Uterus (tissue), 4 donors: ENCODE measurements around the gene GNAS-AS1. TPM values are rescaled to one million over a fixed set of nuclear protein-coding genes. Genes with fewer than 3 reads are reported as not detected.

Source experiments
- DNase-seq, 2 donors: peaks; one replicate each; pipeline ENCODE4 v3.0.0-alpha.2; 2019 to 2020
- H3K27ac ChIP-seq, 2 donors: fragments of 200-600 bp; sonication (generic); 1 replicate in 1 of 2; 2 replicates in 1 of 2; pipeline ENCODE4 v1.5.1; 2016 to 2018
- H3K27me3 ChIP-seq, 2 donors: fragments of 200-600 bp; sonication (generic); one replicate each; pipeline ENCODE4 v1.5.1; 2018 to 2019; ENCODE audit warnings: control low read depth in 1 of 2
- H3K36me3 ChIP-seq, 2 donors: fragments of 200-600 bp; sonication (generic); one replicate each; pipeline ENCODE4 v1.5.1; 2019; ENCODE audit warnings: control low read depth in 1 of 2
- H3K4me1 ChIP-seq, 2 donors: fragments of 200-600 bp; sonication (generic); one replicate each; pipeline ENCODE4 v1.5.1; 2018 to 2019; ENCODE audit warnings: control low read depth in 1 of 2
- H3K4me3 ChIP-seq, 2 donors: fragments of 200-600 bp; sonication (generic); 1 replicate in 1 of 2; 2 replicates in 1 of 2; pipeline ENCODE4 v1.5.1; 2018 to 2019; ENCODE audit warnings: mild to moderate bottlenecking in 1 of 2
- H3K9me3 ChIP-seq, 2 donors: fragments of 200-600 bp; sonication (generic); one replicate each; pipeline ENCODE4 v1.5.1; 2019; ENCODE audit warnings: control low read depth in 1 of 2
- POLR2A ChIP-seq, 2 donors: fragments of 450-650 bp; IDR thresholded peaks; one replicate each; pipeline ENCODE4 v1.6.1; 2016; ENCODE audit warnings: antibody characterized with exemption in 2 of 2, mild to moderate bottlenecking in 1 of 2, moderate library complexity in 1 of 2
- intact Hi-C: fragments of 100-400 bp; cut with DNase I; formaldehyde crosslinking; loops from one replicate; pipeline ENCODE4 v1.15.1; 2023; ENCODE audit warnings: low total_unique reads
- total RNA-seq, 4 donors: library from RNA; depleted of rRNA in 3 of 4; stranded (reverse); fragments of >200 nt in 3 of 4; gene quantifications; one replicate each; pipeline versions ENCODE4 v1.1.0 to v1.2.4, GENCODE V29; 2014 to 2023
- TF ChIP-seq, protein P1 (sequence below), 4 experiments: fragments of 200-600 bp in 2 of 4; fragments of 450-650 bp in 2 of 4; sonication (generic) in 2 of 4; IDR thresholded peaks; one replicate each; pipeline ENCODE4 v1.5.1; 2016 to 2019; ENCODE audit warnings: antibody characterized with exemption in 4 of 4, mild to moderate bottlenecking in 2 of 4, moderate library complexity in 1 of 4
- donor health status: DM: yes; HTN: yes; CAD: no.

GNAS-AS1 gene
- total RNA-seq, 4 donors from 2014 or later = 0.77 to 3.4 (median 1.2) TPM; not detected in 1

DNA sequence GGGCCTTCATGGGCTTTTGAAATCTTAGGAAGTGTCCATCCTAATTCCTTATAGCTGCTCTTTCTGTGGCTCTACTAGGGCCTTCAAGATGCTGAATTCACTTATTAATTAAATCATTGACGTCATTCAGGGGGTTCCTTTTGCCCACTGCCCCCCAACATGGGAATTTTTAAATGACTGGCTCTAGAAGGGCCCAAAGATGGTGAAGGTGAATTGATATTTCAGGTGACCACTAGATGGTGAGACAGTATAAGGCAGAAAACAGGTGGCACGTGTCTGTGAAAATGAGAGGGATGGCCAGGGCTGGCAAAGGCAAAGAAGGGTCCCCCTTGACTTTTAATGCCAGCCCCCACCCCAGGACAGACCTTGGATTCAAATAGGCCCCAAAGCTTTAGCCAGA, 13.6 kb upstream of the GNAS-AS1 start:
- H3K27ac ChIP-seq = no peak overlapping the region
- H3K27me3 ChIP-seq = no peaks in the 10 kb centered on the region
- H3K36me3 ChIP-seq = no peaks in the 10 kb centered on the region
- H3K4me1 ChIP-seq = no peaks in the 10 kb centered on the region
- no peaks in the 10 kb centered on the region for H3K9me3 ChIP-seq
- no peak overlapping the region for H3K4me3 ChIP-seq
- intact Hi-C loops = loop anchor here (10.0 kb wide), 1 partner anchor 360 kb away; no protein-coding TSS in a partner anchor
- DNase-seq = no peak
- TF ChIP-seq POLR2A (IDR thresholded peaks at IDR 0.05) = no peak
- TF ChIP-seq, protein P1, sequence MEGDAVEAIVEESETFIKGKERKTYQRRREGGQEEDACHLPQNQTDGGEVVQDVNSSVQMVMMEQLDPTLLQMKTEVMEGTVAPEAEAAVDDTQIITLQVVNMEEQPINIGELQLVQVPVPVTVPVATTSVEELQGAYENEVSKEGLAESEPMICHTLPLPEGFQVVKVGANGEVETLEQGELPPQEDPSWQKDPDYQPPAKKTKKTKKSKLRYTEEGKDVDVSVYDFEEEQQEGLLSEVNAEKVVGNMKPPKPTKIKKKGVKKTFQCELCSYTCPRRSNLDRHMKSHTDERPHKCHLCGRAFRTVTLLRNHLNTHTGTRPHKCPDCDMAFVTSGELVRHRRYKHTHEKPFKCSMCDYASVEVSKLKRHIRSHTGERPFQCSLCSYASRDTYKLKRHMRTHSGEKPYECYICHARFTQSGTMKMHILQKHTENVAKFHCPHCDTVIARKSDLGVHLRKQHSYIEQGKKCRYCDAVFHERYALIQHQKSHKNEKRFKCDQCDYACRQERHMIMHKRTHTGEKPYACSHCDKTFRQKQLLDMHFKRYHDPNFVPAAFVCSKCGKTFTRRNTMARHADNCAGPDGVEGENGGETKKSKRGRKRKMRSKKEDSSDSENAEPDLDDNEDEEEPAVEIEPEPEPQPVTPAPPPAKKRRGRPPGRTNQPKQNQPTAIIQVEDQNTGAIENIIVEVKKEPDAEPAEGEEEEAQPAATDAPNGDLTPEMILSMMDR (IDR thresholded peaks at IDR 0.05) = no peak

DNA sequence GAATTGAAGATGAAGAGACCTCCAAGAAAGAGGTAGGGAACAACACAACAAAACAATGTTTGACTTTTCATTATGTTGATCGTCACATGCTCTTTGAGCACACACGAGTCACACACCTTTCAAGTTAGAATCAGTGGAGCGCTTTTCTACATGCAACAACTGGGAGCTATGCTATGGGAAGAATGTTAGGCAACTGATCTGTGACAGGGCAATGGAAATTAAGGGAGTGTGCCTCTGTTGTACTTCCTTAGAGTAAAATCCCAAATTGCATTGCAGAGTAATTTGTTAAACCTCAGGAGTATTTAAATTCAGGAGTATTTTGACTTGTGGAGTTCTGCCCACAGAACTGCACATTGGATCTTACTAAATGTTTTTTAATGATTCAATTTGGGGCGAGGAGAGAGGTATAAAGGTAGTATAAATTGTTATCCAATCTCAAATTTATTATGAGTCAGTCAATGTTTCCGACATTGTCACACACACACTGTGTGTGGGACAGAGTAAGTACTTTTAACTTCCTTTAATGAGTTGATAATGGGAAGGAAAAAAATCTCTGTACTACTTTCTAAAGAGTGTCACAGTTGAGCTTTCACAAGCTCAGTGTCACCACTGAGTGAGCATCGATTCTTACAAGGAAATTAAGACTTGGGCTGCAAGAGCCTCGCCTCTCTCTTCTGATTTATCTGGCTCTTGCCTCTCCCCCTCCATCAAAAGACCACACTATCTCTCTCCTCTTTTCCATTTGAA, 12.5 kb upstream of the GNAS-AS1 start:
- Histone ChIP-seq H3K27me3 (no peaks in the 10 kb centered on the region), H3K9me3 (no peaks in the 10 kb centered on the region), H3K36me3 (no peaks in the 10 kb centered on the region), H3K4me3 (no peak overlapping the region), H3K4me1 (no peaks in the 10 kb centered on the region), H3K27ac (no peak overlapping the region)
- TF ChIP-seq POLR2A (IDR thresholded peaks at IDR 0.05) = no peak
- TF ChIP-seq, protein P1 (IDR thresholded peaks at IDR 0.05) = no peak
- intact Hi-C loops = loop anchor here (10.0 kb wide), 1 partner anchor 362 kb away; no protein-coding TSS in a partner anchor
- no peak for DNase-seq

DNA sequence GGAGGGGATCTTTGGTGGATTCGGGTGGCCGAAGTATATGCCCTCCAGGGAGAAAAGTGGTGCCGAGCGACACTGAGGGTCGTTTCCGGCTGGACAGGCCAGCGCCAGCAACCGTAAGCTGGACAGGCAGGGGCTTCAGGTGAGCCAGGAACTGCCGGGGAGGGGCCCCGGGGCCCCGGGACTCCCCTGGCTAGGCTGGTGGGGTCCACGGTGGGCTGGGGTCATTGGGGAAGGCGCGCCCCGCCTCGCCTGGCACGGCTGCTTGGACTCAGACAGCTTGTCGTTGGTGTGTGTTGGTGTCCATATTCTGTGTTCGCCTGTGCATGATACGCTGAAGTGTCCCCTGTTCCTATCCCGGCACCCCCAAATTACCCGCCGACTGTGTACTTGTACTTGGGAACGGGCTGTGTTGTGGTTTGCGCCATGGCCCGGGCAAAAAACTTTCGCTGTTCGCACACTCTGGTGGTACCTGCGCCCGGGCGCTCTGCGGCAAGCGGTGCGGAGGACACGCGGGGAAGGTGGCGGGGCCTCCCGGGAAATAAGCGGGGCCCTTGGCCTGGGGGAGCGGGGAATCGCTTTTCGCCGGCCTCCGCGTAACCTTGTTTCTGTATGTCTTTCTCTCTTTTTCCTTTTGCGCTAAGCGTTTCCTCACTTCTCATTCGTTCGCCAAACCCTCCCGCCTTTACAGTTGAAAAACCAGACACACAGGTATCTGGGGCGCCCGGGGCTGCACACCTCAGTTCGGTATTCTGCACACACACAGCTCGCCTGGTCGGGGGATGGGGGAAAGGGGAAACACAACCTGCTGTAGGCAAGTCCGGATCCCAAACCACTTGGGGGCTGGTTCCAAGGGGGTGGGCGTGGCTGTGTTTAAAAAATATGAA, 5.0 kb upstream of the GNAS-AS1 start:
- intact Hi-C loops = no loop called here

DNA sequence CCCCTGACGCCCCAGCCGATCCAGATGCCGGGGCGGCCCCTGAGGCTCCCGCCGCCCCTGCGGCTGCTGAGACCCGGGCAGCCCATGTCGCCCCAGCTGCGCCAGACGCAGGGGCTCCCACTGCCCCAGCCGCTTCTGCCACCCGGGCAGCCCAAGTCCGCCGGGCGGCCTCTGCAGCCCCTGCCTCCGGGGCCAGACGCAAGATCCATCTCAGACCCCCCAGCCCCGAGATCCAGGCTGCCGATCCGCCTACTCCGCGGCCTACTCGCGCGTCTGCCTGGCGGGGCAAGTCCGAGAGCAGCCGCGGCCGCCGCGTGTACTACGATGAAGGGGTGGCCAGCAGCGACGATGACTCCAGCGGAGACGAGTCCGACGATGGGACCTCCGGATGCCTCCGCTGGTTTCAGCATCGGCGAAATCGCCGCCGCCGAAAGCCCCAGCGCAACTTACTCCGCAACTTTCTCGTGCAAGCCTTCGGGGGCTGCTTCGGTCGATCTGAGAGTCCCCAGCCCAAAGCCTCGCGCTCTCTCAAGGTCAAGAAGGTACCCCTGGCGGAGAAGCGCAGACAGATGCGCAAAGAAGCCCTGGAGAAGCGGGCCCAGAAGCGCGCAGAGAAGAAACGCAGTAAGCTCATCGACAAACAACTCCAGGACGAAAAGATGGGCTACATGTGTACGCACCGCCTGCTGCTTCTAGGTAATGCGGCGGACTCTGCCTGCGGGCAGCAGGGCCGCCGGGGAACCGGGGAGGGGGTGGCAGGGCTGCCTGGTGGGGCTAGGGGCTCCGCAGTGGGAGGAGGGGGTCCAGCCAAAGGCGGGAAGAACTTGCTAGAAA, 4.2 kb upstream of the GNAS-AS1 start:
- no peak for DNase-seq
- no peaks in the 10 kb centered on the region for H3K27me3 ChIP-seq
- no peak for TF ChIP-seq POLR2A (IDR thresholded peaks at IDR 0.05)
- TF ChIP-seq, protein P1 (IDR thresholded peaks at IDR 0.05) = no peak
- intact Hi-C loops = no loop called here
- H3K4me3 ChIP-seq = peak overlapping the region in 1 of 2 donors; percentile 25
- H3K4me1 ChIP-seq = no peaks in the 10 kb centered on the region
- no peaks in the 10 kb centered on the region for H3K9me3 ChIP-seq
- no peaks in the 10 kb centered on the region for H3K36me3 ChIP-seq
- H3K27ac ChIP-seq = no peak overlapping the region

More for the DNA sequence above, 5.0 kb upstream of the GNAS-AS1 start:
- Histone ChIP-seq H3K27me3 (no peaks in the 10 kb centered on the region), H3K27ac (no peak overlapping the region), H3K36me3 (no peaks in the 10 kb centered on the region), H3K4me3 (peak overlapping the region in 1 of 2 donors; percentile 25), H3K9me3 (no peaks in the 10 kb centered on the region), H3K4me1 (no peaks in the 10 kb centered on the region)
- TF ChIP-seq, protein P1 (IDR thresholded peaks at IDR 0.05) = no peak
- TF ChIP-seq POLR2A (IDR thresholded peaks at IDR 0.05) = no peak
- DNase-seq = no peak
